GM18867 (cell line): Measurements from ENCODE around the gene RBM19.
"Not testable (repeated sequence)": the region's sequence is repeated elsewhere in the genome, so short reads cannot be mapped to it uniquely, and the experiment has no call there.

Experiments
- ATAC-seq: cut with Tn5 transposase; IDR thresholded peaks from one replicate; pipeline ENCODE4 v1.9.1; 2021; ENCODE audit warnings: mild to moderate bottlenecking, moderate library complexity; ENCODE audit not compliant: unreplicated experiment

RBM19 gene

GRCh38 chr12:113965951-113966797 is at the start of gene RBM19:
RBM19 (minus strand) TSS chr12:113966325; CDS start chr12:113966227, 98 bp downstream.
- peak; percentile 96 for ATAC-seq

- no peak for ATAC-seq
Measured at GRCh38 chr12:114015851-114016250, 49.7 kb upstream of the RBM19 start.

- ATAC-seq = no peak
Measured at GRCh38 chr12:114013575-114014345, 47.6 kb upstream of the RBM19 start.

- no peak for ATAC-seq
Measured at GRCh38 chr12:114012744-114013431, 46.8 kb upstream of the RBM19 start.

- no peak for ATAC-seq
Measured at GRCh38 chr12:114011711-114012110, 45.6 kb upstream of the RBM19 start.

GRCh38 chr12:114006482-114007425 is 40.6 kb upstream of the RBM19 start:
- no peak for ATAC-seq

GRCh38 chr12:114004402-114004801 is 38.3 kb upstream of the RBM19 start:
- ATAC-seq = no peak

GRCh38 chr12:114003286-114003685 is 37.2 kb upstream of the RBM19 start:
- ATAC-seq = no peak

GRCh38 chr12:114001511-114002340 is 35.6 kb upstream of the RBM19 start:
- no peak for ATAC-seq

- no peak for ATAC-seq
Measured at GRCh38 chr12:114000861-114001260, 34.7 kb upstream of the RBM19 start.

- ATAC-seq = not testable (repeated sequence)
Measured at GRCh38 chr12:114000261-114000660, 34.1 kb upstream of the RBM19 start.

- ATAC-seq = no peak
Measured at GRCh38 chr12:113997365-113997764, 31.2 kb upstream of the RBM19 start.

GRCh38 chr12:113996026-113996425 is 29.9 kb upstream of the RBM19 start:
- ATAC-seq = no peak

GRCh38 chr12:113994051-113994450 is 27.9 kb upstream of the RBM19 start:
- no peak for ATAC-seq

GRCh38 chr12:113992751-113993150 is 26.6 kb upstream of the RBM19 start:
- ATAC-seq = not testable (repeated sequence)

- no peak for ATAC-seq
Measured at GRCh38 chr12:113991224-113992044, 25.3 kb upstream of the RBM19 start.

- ATAC-seq = no peak
Measured at GRCh38 chr12:113990250-113991223, 24.4 kb upstream of the RBM19 start.
